Breast epithelium (tissue), 3 donors: ENCODE data around the gene PRTN3.

Experiments used
- CTCF ChIP-seq, 3 donors: fragments of 450-650 bp; IDR thresholded peaks; one replicate each; pipeline ENCODE4 v1.5.1; 2016 to 2017; ENCODE audit warnings: antibody characterized with exemption in 3 of 3, mild to moderate bottlenecking in 3 of 3, moderate library complexity in 3 of 3
- POLR2A ChIP-seq: fragments of 450-650 bp; IDR thresholded peaks from one replicate; pipeline ENCODE4 v1.6.1; 2016; ENCODE audit warnings: antibody characterized with exemption, mild to moderate bottlenecking, moderate library complexity
- POLR2AphosphoS5 ChIP-seq, 3 donors: sonication (generic); formaldehyde crosslinking; IDR thresholded peaks; one replicate each; pipeline ENCODE4 v1.6.1; 2017; ENCODE audit warnings: antibody characterized with exemption in 3 of 3

DNA sequence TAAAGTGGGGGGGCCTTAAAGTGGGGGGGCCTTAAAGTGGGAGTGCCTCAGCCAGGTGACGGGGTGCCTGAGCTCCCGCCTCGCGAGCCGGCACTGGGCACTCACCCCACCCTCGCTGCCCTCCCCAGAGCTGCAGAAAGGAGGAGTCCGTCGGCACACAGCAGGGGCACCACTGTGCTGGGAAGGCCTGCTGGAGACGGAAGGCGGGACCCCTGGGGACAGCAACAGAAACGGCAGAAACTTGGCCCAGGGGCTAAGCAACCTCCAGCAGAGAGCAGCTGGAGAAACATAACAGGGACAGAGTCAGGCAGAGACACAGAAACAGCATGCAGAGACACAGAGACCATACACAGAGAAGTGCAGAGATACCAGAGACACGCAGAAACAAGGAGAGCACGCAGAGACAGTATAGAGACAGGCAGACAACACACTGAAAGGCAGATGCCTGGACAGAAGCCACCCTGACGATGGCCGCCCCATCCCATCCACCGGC, 26.5 kb downstream of the PRTN3 start:
- TF ChIP-seq POLR2A = no peak
- no peak for TF ChIP-seq CTCF (IDR thresholded peaks at IDR 0.05)
- no peak for TF ChIP-seq POLR2AphosphoS5 (IDR thresholded peaks at IDR 0.05)
